K562 treated with DMSO at 1 percent for 12 hours (cell line): Measurements from ENCODE around the gene VAMP7. TPM values are rescaled to one million over a fixed set of nuclear protein-coding genes. Genes with fewer than 3 reads are reported as not detected.

ENCODE experiments used
- total RNA-seq: library from RNA; unstranded; fragments of 300-600 nt; gene quantifications from 2 replicates; pipeline ENCODE4 v1.2.3, GENCODE V29; 2022; ENCODE audit not compliant: insufficient read depth

Gene VAMP7
- total RNA-seq, result 39.0 and 87.5 TPM in 2 replicates

GRCh38 chrX:155881158-155881993 is at the start of gene VAMP7:
TSS of gene VAMP7 (plus strand) at chrX:155881345. CDS start at chrX:155889467, 8,122 bp downstream.

Other genes starting within 250 kb of the VAMP7 start
- 0.55 and 0.77 TPM in 2 replicates for gene IL9R, start 116.4 kb downstream of the VAMP7 start, total RNA-seq